Stomach (tissue), 9 donors: ENCODE results near the gene ENTR1. TPM values are rescaled to one million over a fixed set of nuclear protein-coding genes. Genes with fewer than 3 reads are reported as not detected.
"Not testable (repeated sequence)": the region's sequence is repeated elsewhere in the genome, so short reads cannot be mapped to it uniquely, and the experiment has no call there.

Experiments used
- DNase-seq, 2 donors: peaks; one replicate each; pipeline versions ENCODE4 v3.0.0 to v3.0.0-alpha.2; 2013 to 2019
- H3K27ac ChIP-seq, 5 donors: fragments of 200-600 bp in 4 of 5; sonication (generic) in 4 of 5; one replicate each; pipeline ENCODE4 v1.5.1; 2013 to 2019; ENCODE audit warnings: mild to moderate bottlenecking in 1 of 5, moderate library complexity in 1 of 5
- H3K27me3 ChIP-seq, 3 donors: fragments of 200-600 bp; sonication (generic); one replicate each; pipeline ENCODE4 v1.5.1; 2017 to 2019; ENCODE audit warnings: mixed run types in 1 of 3
- H3K36me3 ChIP-seq, 4 donors: fragments of 200-600 bp; sonication (generic); 1 replicate in 3 of 4; 2 replicates in 1 of 4; pipeline ENCODE4 v1.5.1; 2016 to 2019
- H3K4me1 ChIP-seq, 4 donors: fragments of 200-600 bp; sonication (generic); one replicate each; pipeline ENCODE4 v1.5.1; 2016 to 2019
- H3K4me3 ChIP-seq, 4 donors: fragments of 200-600 bp; sonication (generic) in 3 of 4; one replicate each; pipeline ENCODE4 v1.5.1; 2016 to 2019; ENCODE audit warnings: mild to moderate bottlenecking in 1 of 4
- H3K9me3 ChIP-seq, 4 donors: fragments of 200-600 bp; sonication (generic); one replicate each; pipeline ENCODE4 v1.5.1; 2016 to 2019
- EP300 ChIP-seq: sonication (generic); formaldehyde crosslinking; IDR thresholded peaks from one replicate; pipeline ENCODE4 v1.6.1; 2017; ENCODE audit warnings: antibody characterized with exemption
- POLR2A ChIP-seq, 4 donors: fragments of 450-650 bp; IDR thresholded peaks; one replicate each; pipeline ENCODE4 v1.6.1; 2016; ENCODE audit warnings: antibody characterized with exemption in 4 of 4, control low read depth in 2 of 4, mild to moderate bottlenecking in 1 of 4, moderate library complexity in 1 of 4
- POLR2AphosphoS5 ChIP-seq, 3 donors: sonication (generic); formaldehyde crosslinking; IDR thresholded peaks; one replicate each; pipeline ENCODE4 v1.6.1; 2016; ENCODE audit warnings: antibody characterized with exemption in 3 of 3
- WGBS, 5 donors: extraction: QIAGEN DNeasy Blood & Tissue Kit in 3 of 5; methylation state at CpG; one replicate each; pipeline versions ENCODE4 v1.1.5 to v1.1.7; 2013 to 2018; 5-methylcytosine and 5-hydroxymethylcytosine counted together
- intact Hi-C: fragments of 100-400 bp; cut with DNase I; formaldehyde crosslinking; loops from one replicate; pipeline ENCODE4 v1.15.1; 2023; ENCODE audit warnings: low total_unique reads
- polyA plus RNA-seq, 3 donors: library from polyadenylated mRNA; stranded (reverse); fragments of 200-250 nt; gene quantifications; one replicate each; pipeline ENCODE4 v1.2.3, GENCODE V29; 2013
- total RNA-seq, 5 donors: library from RNA; depleted of rRNA; stranded (reverse); fragments of >200 nt; gene quantifications; one replicate each; pipeline versions ENCODE4 v1.1.0 to v1.2.3, GENCODE V29; 2014 to 2016
- TF ChIP-seq, protein P1 (sequence below), 7 experiments: fragments of 450-650 bp in 4 of 7; fragments of 200-600 bp in 3 of 7; sonication (generic) in 3 of 7; IDR thresholded peaks; one replicate each; pipeline ENCODE4 v1.5.1; 2016 to 2019; ENCODE audit warnings: antibody characterized with exemption in 7 of 7, control low read depth in 2 of 7, mild to moderate bottlenecking in 1 of 7
- donor health status: healthy with polysubstance abuse.
- donor health status: Bipolar disorder and iron deficiency.
- donor health status: healthy.

Gene ENTR1
- total and polyA plus RNA-seq, 8 donors, result 20.6 to 184 (median 34.8) TPM

GRCh38 chr9:136430588-136431234 lies 20.3 kb upstream of the ENTR1 start:
- no peak overlapping the region for H3K4me3 ChIP-seq
- no peak overlapping the region for H3K27ac ChIP-seq
- WGBS, 5 donors, result 88 to 96% (median 92%) methylated on average over 16 to 29 of the region's 29 CpGs
- no peaks in the 10 kb centered on the region for H3K9me3 ChIP-seq
- TF ChIP-seq EP300 (no peak), POLR2AphosphoS5 (IDR thresholded peaks at IDR 0.05) (no peak), POLR2A (IDR thresholded peaks at IDR 0.05) (no peak)
- TF ChIP-seq, protein P1, sequence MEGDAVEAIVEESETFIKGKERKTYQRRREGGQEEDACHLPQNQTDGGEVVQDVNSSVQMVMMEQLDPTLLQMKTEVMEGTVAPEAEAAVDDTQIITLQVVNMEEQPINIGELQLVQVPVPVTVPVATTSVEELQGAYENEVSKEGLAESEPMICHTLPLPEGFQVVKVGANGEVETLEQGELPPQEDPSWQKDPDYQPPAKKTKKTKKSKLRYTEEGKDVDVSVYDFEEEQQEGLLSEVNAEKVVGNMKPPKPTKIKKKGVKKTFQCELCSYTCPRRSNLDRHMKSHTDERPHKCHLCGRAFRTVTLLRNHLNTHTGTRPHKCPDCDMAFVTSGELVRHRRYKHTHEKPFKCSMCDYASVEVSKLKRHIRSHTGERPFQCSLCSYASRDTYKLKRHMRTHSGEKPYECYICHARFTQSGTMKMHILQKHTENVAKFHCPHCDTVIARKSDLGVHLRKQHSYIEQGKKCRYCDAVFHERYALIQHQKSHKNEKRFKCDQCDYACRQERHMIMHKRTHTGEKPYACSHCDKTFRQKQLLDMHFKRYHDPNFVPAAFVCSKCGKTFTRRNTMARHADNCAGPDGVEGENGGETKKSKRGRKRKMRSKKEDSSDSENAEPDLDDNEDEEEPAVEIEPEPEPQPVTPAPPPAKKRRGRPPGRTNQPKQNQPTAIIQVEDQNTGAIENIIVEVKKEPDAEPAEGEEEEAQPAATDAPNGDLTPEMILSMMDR (IDR thresholded peaks at IDR 0.05), result no peak
- H3K4me1 ChIP-seq, result peaks cover 0 to 3% (median 1%) of the 10 kb centered on the region in 4 donors
- intact Hi-C loops, result no loop called here
- no peaks in the 10 kb centered on the region for H3K27me3 ChIP-seq
- H3K36me3 ChIP-seq, result peaks cover 9 to 87% (median 81%) of the 10 kb centered on the region in 4 donors
- DNase-seq, result no peak

DNA sequence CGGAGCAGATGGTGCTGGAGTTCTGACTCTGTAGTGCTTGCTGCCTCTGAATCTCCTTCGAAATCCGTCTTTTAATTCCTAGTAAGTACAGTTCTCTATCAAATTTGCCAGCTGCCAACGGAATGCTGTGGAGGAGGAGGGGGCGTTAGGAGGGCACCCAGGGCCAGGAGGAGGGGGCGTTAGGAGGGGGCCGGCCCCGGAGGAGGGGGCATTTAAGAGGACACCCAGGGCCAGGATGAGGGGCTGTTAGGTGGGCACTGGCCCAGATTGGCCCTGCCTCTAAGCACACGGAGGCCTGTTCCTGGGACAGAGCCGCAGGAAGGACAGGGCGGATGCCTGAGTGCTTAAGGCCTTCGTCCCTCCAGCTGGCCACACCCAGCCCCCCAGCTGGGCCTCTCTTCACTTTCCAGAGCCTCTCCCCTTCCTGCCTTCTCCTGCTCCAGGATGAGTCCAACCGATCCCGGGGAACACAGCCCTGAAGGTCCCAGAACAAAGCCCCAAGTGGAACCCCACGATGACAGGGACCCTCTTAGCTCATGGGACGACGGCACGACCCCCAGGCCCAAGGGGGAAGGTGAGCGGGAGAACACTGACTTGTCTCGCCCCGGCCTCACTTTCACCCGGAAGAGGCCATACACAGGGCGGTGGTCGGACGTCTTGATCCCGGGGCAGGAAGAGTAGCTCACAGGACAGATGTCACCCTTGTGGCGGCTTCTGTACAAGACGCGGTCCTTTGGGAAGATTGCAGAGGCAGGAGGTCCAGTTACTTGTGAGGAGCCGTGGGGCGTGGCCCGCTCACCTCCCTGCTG lies 19.5 kb upstream of the ENTR1 start:
- WGBS, 5 donors, result 76 to 84% (median 83%) methylated on average over 28 to 32 of the region's 32 CpGs
- intact Hi-C loops, result no loop called here
- no peak for DNase-seq
- no peaks in the 10 kb centered on the region for H3K27me3 ChIP-seq
- H3K4me1 ChIP-seq, result no peaks in the 10 kb centered on the region
- no peak overlapping the region for H3K4me3 ChIP-seq
- peaks cover 9 to 88% (median 86%) of the 10 kb centered on the region in 4 donors for H3K36me3 ChIP-seq
- H3K27ac ChIP-seq, result no peak overlapping the region
- no peaks in the 10 kb centered on the region for H3K9me3 ChIP-seq
- TF ChIP-seq, protein P1 (IDR thresholded peaks at IDR 0.05), result no peak
- TF ChIP-seq POLR2A (IDR thresholded peaks at IDR 0.05), result no peak
- no peak for TF ChIP-seq EP300
- no peak for TF ChIP-seq POLR2AphosphoS5 (IDR thresholded peaks at IDR 0.05)

- Histone ChIP-seq H3K4me3 (no peak overlapping the region), H3K4me1 (no peaks in the 10 kb centered on the region), H3K9me3 (no peaks in the 10 kb centered on the region), H3K27ac (no peak overlapping the region), H3K36me3 (peaks cover 9 to 89% (median 87%) of the 10 kb centered on the region in 4 donors), H3K27me3 (no peaks in the 10 kb centered on the region)
- intact Hi-C loops, result no loop called here
- no peak for DNase-seq
- TF ChIP-seq EP300, result no peak
- TF ChIP-seq, protein P1 (IDR thresholded peaks at IDR 0.05), result no peak
- TF ChIP-seq POLR2A (IDR thresholded peaks at IDR 0.05), result no peak
- TF ChIP-seq POLR2AphosphoS5 (IDR thresholded peaks at IDR 0.05), result no peak
- 83 to 90% (median 87%) methylated on average over 13 to 21 of the region's 21 CpGs for WGBS, 5 donors
Measured at GRCh38 chr9:136429075-136429628, 18.7 kb upstream of the ENTR1 start.

DNA sequence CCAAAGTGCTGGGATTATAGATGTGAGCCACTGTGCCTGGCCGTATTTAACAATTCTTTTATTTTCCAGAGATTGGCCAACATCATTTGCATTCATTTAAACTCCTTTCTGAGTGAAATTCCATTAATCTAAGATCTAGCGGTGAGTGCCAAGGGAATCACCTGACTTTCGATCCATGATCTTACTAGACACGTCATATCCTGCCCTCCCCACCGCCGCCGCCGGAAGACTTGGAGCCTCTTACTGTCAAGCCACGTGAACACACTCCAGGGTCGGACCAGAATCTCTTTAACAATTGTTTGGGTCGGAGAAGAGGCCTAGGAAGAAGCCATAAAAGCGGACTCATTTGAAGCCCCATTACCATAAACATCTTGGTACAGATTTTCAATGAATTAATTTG lies 16.4 kb upstream of the ENTR1 start:
- DNase-seq, result no peak
- no peaks in the 10 kb centered on the region for H3K27me3 ChIP-seq
- H3K36me3 ChIP-seq, result peaks cover 31 to 89% (median 87%) of the 10 kb centered on the region in 4 donors
- WGBS, 5 donors, result 83 to 93% (median 88%) methylated on average over 12 of the region's 12 CpGs
- H3K9me3 ChIP-seq, result no peaks in the 10 kb centered on the region
- intact Hi-C loops, result no loop called here
- no peak overlapping the region for H3K4me3 ChIP-seq
- H3K4me1 ChIP-seq, result no peaks in the 10 kb centered on the region
- TF ChIP-seq POLR2A (IDR thresholded peaks at IDR 0.05) (no peak), EP300 (no peak), POLR2AphosphoS5 (IDR thresholded peaks at IDR 0.05) (no peak)
- TF ChIP-seq, protein P1 (IDR thresholded peaks at IDR 0.05), result no peak
- H3K27ac ChIP-seq, result no peak overlapping the region

DNA sequence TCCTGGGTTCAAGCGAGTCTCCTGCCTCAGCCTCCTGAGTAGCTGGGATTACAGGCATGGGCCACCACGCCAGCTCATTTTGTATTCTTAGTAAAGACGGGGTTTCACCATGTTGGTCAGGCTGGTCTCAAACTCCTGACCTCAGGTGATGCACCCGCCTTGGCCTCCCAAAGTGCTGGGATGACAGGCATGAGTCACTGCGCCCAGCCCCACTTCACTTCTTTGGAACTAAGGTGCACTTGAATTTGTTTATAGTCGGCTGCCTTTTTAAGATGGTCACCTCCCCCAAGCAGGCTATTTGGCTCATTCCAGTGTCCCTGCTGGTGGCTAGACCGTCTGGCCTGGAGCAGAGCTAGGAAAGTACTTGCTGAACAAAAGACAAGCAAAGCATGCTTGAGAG lies 15.0 kb upstream of the ENTR1 start:
- DNase-seq, H3K27me3 ChIP-seq, H3K4me3 ChIP-seq, H3K9me3 ChIP-seq, intact Hi-C loops, H3K27ac ChIP-seq, H3K4me1 ChIP-seq: not testable (repeated sequence)
- H3K36me3 ChIP-seq, result peaks cover 39 to 96% (median 94%) of the 10 kb centered on the region in 4 donors
- 78 to 84% (median 81%) methylated on average over 7 of the region's 7 CpGs for WGBS, 5 donors
